Hepatocyte (in vitro differentiated cells): ENCODE data around the gene GPR39. TPM values are rescaled to one million over a fixed set of nuclear protein-coding genes. Genes with fewer than 3 reads are reported as not detected.
"Not testable (repeated sequence)": the region's sequence is repeated elsewhere in the genome, so short reads cannot be mapped to it uniquely, and the experiment has no call there.

Source experiments
- DNase-seq: peaks from one replicate; pipeline ENCODE4 v3.0.0-alpha.2; 2016; ENCODE audit warnings: low spot score
- H2AFZ ChIP-seq: fragments of 200-600 bp; sonication (generic); 2 replicates; pipeline ENCODE4 v1.6.0; 2016; ENCODE audit warnings: antibody characterized with exemption, mild to moderate bottlenecking
- H3K27ac ChIP-seq: fragments of 200-600 bp; sonication (generic); 2 replicates; pipeline ENCODE4 v1.5.1; 2016; ENCODE audit warnings: mild to moderate bottlenecking
- H3K27me3 ChIP-seq: fragments of 200-600 bp; sonication (generic); 2 replicates; pipeline ENCODE4 v1.6.1; 2016
- H3K36me3 ChIP-seq: fragments of 200-600 bp; sonication (generic); replicated peaks from 2 replicates; pipeline ENCODE4 v1.5.1; 2016; ENCODE audit warnings: low read depth; ENCODE audit not compliant: insufficient read depth
- H3K4me1 ChIP-seq: fragments of 200-600 bp; sonication (generic); 2 replicates; pipeline ENCODE4 v1.5.1; 2016; ENCODE audit warnings: mild to moderate bottlenecking, moderate library complexity; ENCODE audit not compliant: insufficient read depth
- H3K4me2 ChIP-seq: fragments of 200-600 bp; sonication (generic); 2 replicates; pipeline ENCODE4 v1.6.0; 2016
- H3K4me3 ChIP-seq: fragments of 200-600 bp; sonication (generic); 2 replicates; pipeline ENCODE4 v1.5.1; 2016; ENCODE audit warnings: mild to moderate bottlenecking
- H3K79me2 ChIP-seq: fragments of 200-600 bp; sonication (generic); 2 replicates; pipeline ENCODE4 v1.6.0; 2017; ENCODE audit warnings: mild to moderate bottlenecking
- H3K9me2 ChIP-seq: fragments of 200-600 bp; sonication (generic); replicated peaks from 2 replicates; pipeline ENCODE4 v1.6.0; 2017; ENCODE audit warnings: mild to moderate bottlenecking; ENCODE audit not compliant: insufficient read depth
- H3K9me3 ChIP-seq: fragments of 200-600 bp; sonication (generic); 2 replicates; pipeline ENCODE4 v1.5.1; 2016; ENCODE audit warnings: low read depth, mild to moderate bottlenecking
- H4K20me1 ChIP-seq: fragments of 200-600 bp; sonication (generic); 2 replicates; pipeline ENCODE4 v1.6.0; 2016; ENCODE audit warnings: mild to moderate bottlenecking; ENCODE audit not compliant: insufficient read depth, poor library complexity, severe bottlenecking
- EZH2 ChIP-seq: fragments of 200-600 bp; sonication (generic); IDR thresholded peaks from 2 replicates; pipeline ENCODE4 v1.6.1; 2016; ENCODE audit warnings: antibody characterized with exemption, mild to moderate bottlenecking, borderline replicate concordance
- EZH2phosphoT487 ChIP-seq: fragments of 200-600 bp; sonication (generic); IDR thresholded peaks from one replicate; pipeline ENCODE4 v1.6.1; 2018; ENCODE audit warnings: antibody characterized with exemption, mild to moderate bottlenecking, low read depth, moderate library complexity; ENCODE audit not compliant: unreplicated experiment, severe bottlenecking
- WGBS: methylation state at CpG from one replicate; pipeline ENCODE4 v1.1.6; 2016; ENCODE audit warnings: low lambda C conversion rate; ENCODE audit errors: missing lambda C conversion rate; 5-methylcytosine and 5-hydroxymethylcytosine counted together
- polyA plus RNA-seq: library from polyadenylated mRNA; unstranded; fragments of >200 nt; fragmentation: Nextera tagmentation; extraction: Ambion mirVana; gene quantifications from 2 replicates; pipeline ENCODE4 v1.2.1, GENCODE V29; 2016
- total RNA-seq: library from RNA; depleted of rRNA; stranded (reverse); fragments of >200 nt; gene quantifications from 2 replicates; pipeline ENCODE4 v1.2.3, GENCODE V29; 2014
- TF ChIP-seq, protein P1 (sequence below): fragments of 200-600 bp; sonication (generic); IDR thresholded peaks from 2 replicates; pipeline ENCODE4 v1.5.1; 2016; ENCODE audit warnings: antibody characterized with exemption, mild to moderate bottlenecking; ENCODE audit not compliant: poor library complexity

The GPR39 gene
- total and polyA plus RNA-seq, 2 experiments from 2014 or later, result 11.1 to 14.5 TPM

DNA sequence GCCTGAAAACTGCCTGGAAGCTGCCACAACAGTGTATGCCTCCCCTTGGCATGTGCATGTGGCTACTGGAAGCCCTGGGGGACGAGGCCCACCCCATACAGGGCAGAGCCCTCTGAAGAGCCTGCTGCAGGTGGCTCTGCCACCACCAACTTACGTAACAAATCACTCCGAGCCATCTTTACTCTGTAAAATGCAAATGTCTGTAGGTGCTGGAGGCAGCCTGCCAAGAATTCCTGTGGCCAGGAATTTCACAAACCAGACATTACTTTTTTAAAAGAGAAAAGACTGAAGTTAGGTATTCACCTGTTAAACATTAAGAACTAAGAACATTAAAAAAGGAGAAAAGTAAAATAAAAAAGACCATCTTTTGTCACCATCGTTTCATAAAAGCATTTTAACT lies 106.3 kb downstream of the GPR39 start:
- Histone ChIP-seq H3K36me3 (no peaks in the 10 kb centered on the region), H3K4me2 (no peak overlapping the region), H4K20me1 (no peaks in the 10 kb centered on the region), H3K4me3 (no peak overlapping the region), H3K9me3 (no peaks in the 10 kb centered on the region), H2AFZ (no peak overlapping the region), H3K27ac (no peak overlapping the region), H3K27me3 (no peaks in the 10 kb centered on the region), H3K79me2 (no peaks in the 10 kb centered on the region), H3K9me2 (no peaks in the 10 kb centered on the region), H3K4me1 (no peaks in the 10 kb centered on the region)
- DNase-seq, result no peak
- TF ChIP-seq, protein P1, sequence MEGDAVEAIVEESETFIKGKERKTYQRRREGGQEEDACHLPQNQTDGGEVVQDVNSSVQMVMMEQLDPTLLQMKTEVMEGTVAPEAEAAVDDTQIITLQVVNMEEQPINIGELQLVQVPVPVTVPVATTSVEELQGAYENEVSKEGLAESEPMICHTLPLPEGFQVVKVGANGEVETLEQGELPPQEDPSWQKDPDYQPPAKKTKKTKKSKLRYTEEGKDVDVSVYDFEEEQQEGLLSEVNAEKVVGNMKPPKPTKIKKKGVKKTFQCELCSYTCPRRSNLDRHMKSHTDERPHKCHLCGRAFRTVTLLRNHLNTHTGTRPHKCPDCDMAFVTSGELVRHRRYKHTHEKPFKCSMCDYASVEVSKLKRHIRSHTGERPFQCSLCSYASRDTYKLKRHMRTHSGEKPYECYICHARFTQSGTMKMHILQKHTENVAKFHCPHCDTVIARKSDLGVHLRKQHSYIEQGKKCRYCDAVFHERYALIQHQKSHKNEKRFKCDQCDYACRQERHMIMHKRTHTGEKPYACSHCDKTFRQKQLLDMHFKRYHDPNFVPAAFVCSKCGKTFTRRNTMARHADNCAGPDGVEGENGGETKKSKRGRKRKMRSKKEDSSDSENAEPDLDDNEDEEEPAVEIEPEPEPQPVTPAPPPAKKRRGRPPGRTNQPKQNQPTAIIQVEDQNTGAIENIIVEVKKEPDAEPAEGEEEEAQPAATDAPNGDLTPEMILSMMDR, result no peak
- no peak for TF ChIP-seq EZH2phosphoT487
- TF ChIP-seq EZH2, result no peak
- WGBS, result 64% methylated on average over 4 of the region's 4 CpGs

DNA sequence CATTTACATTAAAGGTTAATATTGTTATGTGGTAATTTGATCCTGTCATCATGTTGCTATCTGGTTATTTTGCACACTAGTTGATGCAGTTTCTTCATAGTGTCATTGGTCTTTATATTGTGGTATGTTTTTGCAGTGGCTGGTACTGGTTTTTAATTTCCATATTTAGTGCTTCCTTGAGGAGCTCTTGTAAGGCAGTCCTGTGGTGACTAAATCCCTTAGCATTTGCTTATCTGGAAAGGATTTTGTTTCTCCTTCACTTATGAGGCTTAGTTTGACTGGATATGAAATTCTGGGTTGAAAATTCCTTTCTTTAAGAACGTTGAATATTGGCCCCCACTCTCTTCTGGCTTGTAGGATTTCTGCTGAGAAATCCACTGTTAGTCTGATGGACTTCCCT lies 120.5 kb downstream of the GPR39 start:
- not testable (repeated sequence) for DNase-seq, H3K36me3 ChIP-seq, H3K27ac ChIP-seq, H4K20me1 ChIP-seq, H3K4me1 ChIP-seq, H3K9me3 ChIP-seq, H3K4me3 ChIP-seq, H3K27me3 ChIP-seq, H3K4me2 ChIP-seq, H3K79me2 ChIP-seq, H3K9me2 ChIP-seq, H2AFZ ChIP-seq
- WGBS, result 48% methylated on average over 1 of the region's 1 CpG

DNA sequence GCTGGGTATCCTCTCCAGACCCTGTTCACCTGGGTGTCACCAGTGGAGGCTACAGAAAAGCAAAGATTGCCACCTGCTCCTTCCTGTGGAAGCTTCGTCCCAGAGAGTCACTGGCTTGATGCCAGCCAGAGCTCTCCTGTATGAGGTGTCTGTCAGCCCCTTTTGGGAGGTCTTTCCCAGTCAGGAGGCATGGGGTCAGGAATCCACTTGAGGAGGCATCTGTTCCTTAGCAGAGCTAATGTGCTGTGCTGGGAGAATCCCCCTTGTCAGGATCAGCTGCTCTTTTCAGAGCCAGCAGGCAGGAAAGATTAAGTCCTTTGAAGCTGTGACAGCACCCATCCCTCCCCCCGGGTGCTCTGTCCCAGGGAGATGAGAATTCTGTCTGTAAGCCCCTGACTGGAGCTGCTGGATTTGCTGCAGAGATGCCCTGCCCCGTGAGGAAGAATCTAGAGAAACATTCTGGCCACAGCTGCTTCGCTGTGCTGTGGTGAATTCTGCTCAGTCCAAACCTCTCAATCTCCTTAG lies 121.8 kb downstream of the GPR39 start:
- H3K4me3 ChIP-seq, result no peak overlapping the region
- H3K9me3 ChIP-seq, result no peaks in the 10 kb centered on the region
- WGBS, result 38% methylated on average over 4 of the region's 4 CpGs
- no peak overlapping the region for H3K27ac ChIP-seq
- H3K27me3 ChIP-seq, result no peaks in the 10 kb centered on the region
- H3K4me2 ChIP-seq, result no peak overlapping the region
- H4K20me1 ChIP-seq, result no peaks in the 10 kb centered on the region
- peaks cover 2% of the 10 kb centered on the region for H3K79me2 ChIP-seq
- no peak overlapping the region for H2AFZ ChIP-seq
- H3K9me2 ChIP-seq, result no peaks in the 10 kb centered on the region
- peaks cover 16% of the 10 kb centered on the region for H3K4me1 ChIP-seq
- no peak for DNase-seq
- TF ChIP-seq, protein P1, result no peak
- TF ChIP-seq EZH2, result no peak
- no peak for TF ChIP-seq EZH2phosphoT487
- H3K36me3 ChIP-seq, result no peaks in the 10 kb centered on the region

DNA sequence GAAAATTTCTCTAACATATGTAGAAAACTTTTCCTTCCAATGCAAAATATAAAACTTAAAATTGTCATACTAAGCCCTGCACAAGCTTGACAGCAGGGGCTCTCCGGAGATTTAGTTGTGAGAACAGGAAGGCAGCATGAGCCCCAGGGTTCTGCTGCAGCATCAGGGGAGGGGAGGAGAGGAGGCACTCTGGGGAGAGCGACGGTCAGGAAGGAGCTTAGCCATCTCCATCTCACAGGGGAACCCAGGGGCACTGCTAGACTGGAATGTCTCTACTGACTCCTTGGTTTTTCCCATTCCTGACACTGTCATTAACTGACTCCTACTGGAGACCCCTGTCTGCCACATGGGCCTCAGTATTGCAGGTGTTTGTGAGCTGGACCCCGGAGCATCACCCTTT lies 123.6 kb downstream of the GPR39 start:
- H3K36me3 ChIP-seq, result no peaks in the 10 kb centered on the region
- 71% methylated on average over 4 of the region's 4 CpGs for WGBS
- H4K20me1 ChIP-seq, result no peaks in the 10 kb centered on the region
- TF ChIP-seq, protein P1, result no peak
- TF ChIP-seq EZH2phosphoT487 (no peak), EZH2 (no peak)
- no peaks in the 10 kb centered on the region for H3K27me3 ChIP-seq
- peaks cover 32% of the 10 kb centered on the region for H3K4me1 ChIP-seq
- no peak for DNase-seq
- H3K27ac ChIP-seq, result no peak overlapping the region
- no peak overlapping the region for H3K4me2 ChIP-seq
- no peak overlapping the region for H2AFZ ChIP-seq
- H3K9me2 ChIP-seq, result no peaks in the 10 kb centered on the region
- H3K79me2 ChIP-seq, result peaks cover 2% of the 10 kb centered on the region
- H3K4me3 ChIP-seq, result no peak overlapping the region
- no peaks in the 10 kb centered on the region for H3K9me3 ChIP-seq
